Measurements from ENCODE around the gene ZFYVE21.
"Not testable (repeated sequence)": the region's sequence is repeated elsewhere in the genome, so short reads cannot be mapped to it uniquely, and the experiment has no call there.

Gene ZFYVE21

GRCh38 chr14:103772078-103772712 lies 56.6 kb downstream of the ZFYVE21 start:
- no peak for DNase-seq

GRCh38 chr14:103773521-103773920 lies 57.9 kb downstream of the ZFYVE21 start:
- no peak for DNase-seq

- no peak for DNase-seq
These were observed 59.9 kb downstream of the ZFYVE21 start for GRCh38 chr14:103775506-103775905.

DNA sequence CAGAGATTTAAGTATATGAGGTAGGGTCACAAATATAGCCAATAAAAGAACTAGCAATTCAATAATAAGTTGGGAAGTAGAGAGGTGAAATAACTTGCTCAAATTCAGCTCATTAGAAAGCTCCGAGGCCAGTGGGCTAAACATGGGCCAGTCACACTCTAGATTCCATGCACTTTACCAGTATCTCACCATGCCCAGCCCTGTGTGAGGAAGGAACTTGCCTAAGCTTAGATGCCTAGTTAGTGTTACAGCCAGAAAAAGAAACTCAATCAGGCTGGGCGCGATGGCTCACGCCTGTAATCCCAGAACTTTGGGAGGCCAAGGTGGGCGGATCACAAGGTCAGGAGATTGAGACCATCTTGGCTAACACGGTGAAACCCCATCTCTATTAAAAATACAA lies 60.7 kb downstream of the ZFYVE21 start:
- DNase-seq: not testable (repeated sequence)

GRCh38 chr14:103782376-103782775 lies 66.8 kb downstream of the ZFYVE21 start:
- no peak for DNase-seq

All from 8988T (cell line).